ENCODE data around the gene ZMAT3.

DNA sequence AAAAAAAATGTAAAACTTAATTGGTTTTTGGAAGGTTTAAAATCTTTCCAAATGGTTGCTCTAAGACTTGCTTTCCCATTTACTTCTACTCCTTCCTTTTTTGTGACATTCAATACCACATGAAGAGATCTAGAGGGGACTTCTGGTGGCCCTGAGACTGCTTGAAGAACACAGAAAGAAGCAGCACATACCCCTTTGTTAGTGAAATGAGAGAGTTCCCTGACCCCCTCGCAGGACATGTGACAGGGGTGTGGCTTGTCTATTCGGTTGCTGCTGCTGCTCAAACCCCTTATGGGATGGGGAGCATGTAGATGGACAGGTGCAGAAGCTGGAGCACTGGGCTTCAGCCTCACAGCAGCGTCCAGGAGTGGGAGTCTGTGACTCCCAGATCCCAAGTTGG lies 71.0 kb downstream of the ZMAT3 start:
- TF ChIP-seq GATA2 (IDR thresholded peaks at IDR 0.05; ENCODE audit: low read depth, low read length) (no peak), GATA3 (IDR thresholded peaks at IDR 0.05; ENCODE audit: low read depth, low read length) (no peak)

All from SH-SY5Y (cell line).